GM10266 (cell line): ENCODE results near the gene ATP2A3.
"Not testable (repeated sequence)": the region's sequence is repeated elsewhere in the genome, so short reads cannot be mapped to it uniquely, and the experiment has no call there.

Experiments
- DNase-seq: peaks from one replicate; pipeline ENCODE4 v3.0.0; 2012; ENCODE audit errors: extremely low spot score
- TF ChIP-seq, protein P1 (sequence below): IDR thresholded peaks from 2 replicates; pipeline ENCODE4 v1.5.1; 2012; ENCODE audit warnings: mild to moderate bottlenecking, low read depth; ENCODE audit not compliant: control insufficient read depth, insufficient read depth; ENCODE audit errors: missing control alignments

The ATP2A3 gene

GRCh38 chr17:3953542-3953941 lies 10.7 kb downstream of the ATP2A3 start:
- TF ChIP-seq, protein P1, sequence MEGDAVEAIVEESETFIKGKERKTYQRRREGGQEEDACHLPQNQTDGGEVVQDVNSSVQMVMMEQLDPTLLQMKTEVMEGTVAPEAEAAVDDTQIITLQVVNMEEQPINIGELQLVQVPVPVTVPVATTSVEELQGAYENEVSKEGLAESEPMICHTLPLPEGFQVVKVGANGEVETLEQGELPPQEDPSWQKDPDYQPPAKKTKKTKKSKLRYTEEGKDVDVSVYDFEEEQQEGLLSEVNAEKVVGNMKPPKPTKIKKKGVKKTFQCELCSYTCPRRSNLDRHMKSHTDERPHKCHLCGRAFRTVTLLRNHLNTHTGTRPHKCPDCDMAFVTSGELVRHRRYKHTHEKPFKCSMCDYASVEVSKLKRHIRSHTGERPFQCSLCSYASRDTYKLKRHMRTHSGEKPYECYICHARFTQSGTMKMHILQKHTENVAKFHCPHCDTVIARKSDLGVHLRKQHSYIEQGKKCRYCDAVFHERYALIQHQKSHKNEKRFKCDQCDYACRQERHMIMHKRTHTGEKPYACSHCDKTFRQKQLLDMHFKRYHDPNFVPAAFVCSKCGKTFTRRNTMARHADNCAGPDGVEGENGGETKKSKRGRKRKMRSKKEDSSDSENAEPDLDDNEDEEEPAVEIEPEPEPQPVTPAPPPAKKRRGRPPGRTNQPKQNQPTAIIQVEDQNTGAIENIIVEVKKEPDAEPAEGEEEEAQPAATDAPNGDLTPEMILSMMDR, result no peak
- DNase-seq, result no peak

DNA sequence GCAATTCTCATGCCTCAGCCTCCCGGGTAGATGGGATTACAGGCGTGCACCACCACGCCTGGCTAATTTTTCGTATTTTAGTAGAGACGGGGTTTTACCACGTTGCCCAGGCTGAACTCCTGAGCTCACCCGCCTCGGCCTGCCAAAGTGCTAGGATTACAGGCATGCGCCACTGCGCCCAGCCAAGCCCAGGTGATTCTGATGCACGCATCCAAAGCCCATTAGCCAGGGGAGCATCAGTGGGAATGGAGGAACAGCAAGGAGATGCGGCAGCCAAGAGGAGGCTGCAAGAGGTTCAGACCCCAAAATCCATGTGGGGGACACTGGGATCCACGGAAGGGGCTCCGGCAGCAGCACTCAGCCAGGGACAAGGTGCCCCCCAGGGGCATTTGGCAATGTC lies 12.1 kb downstream of the ATP2A3 start:
- TF ChIP-seq, protein P1, result no peak
- no peak for DNase-seq

DNA sequence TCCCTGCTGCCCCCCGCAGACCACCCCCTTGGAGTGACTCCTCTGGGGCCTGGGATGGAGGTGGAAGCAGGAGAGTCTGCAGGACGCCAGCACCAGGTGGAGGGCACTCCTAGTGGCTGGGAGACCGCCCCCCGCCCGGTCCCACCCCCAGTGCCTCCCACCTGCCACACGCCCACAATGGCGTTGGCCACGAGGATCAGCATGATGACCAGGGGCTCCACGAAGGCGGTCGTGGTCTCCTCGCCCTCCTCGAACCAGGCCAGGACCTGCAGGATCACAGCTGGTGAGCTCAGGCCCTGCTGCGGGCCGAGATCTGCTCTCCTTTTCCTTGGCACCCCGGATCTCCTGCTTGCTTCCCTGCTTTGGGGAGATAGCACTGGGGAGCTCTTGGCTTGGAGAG lies 12.8 kb downstream of the ATP2A3 start:
- TF ChIP-seq, protein P1, result no peak
- no peak for DNase-seq

GRCh38 chr17:3951003-3951402 lies 13.2 kb downstream of the ATP2A3 start:
- TF ChIP-seq, protein P1, result no peak
- DNase-seq, result no peak

- DNase-seq, result no peak
- TF ChIP-seq, protein P1, result no peak
Observed at GRCh38 chr17:3950584-3950983, 13.7 kb downstream of the ATP2A3 start.

DNA sequence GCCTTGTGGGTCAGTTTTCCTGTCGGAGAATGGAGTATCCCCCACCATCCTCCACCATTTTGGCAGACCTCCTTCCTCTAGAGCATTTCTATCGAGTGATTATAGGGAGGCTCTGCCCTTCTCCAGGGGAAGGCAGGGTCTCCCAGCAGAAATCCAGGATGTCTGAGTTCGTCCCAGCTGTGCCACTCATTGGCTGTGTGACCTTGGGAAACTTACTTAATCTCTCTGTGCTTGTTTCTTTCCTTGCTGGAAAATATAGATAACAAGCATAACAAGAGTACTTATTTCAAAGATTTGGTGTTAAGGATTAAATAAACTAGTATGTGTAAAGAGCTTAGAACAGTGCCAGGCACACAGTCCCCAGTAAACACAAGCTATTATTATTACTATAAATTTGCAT lies 14.8 kb downstream of the ATP2A3 start:
- DNase-seq, result no peak
- TF ChIP-seq, protein P1, result no peak

- not testable (repeated sequence) for DNase-seq
Observed at GRCh38 chr17:3948551-3948950, 15.7 kb downstream of the ATP2A3 start.

GRCh38 chr17:3947318-3947810 lies 16.9 kb downstream of the ATP2A3 start:
- TF ChIP-seq, protein P1, result no peak
- DNase-seq, result no peak
